ENCODE results near the gene NHP2. TPM values are rescaled to one million over a fixed set of nuclear protein-coding genes. Genes with fewer than 3 reads are reported as not detected.

NHP2 gene
- polyA plus RNA-seq, 3 donors: 68.9 to 139 (median 108) TPM

DNA sequence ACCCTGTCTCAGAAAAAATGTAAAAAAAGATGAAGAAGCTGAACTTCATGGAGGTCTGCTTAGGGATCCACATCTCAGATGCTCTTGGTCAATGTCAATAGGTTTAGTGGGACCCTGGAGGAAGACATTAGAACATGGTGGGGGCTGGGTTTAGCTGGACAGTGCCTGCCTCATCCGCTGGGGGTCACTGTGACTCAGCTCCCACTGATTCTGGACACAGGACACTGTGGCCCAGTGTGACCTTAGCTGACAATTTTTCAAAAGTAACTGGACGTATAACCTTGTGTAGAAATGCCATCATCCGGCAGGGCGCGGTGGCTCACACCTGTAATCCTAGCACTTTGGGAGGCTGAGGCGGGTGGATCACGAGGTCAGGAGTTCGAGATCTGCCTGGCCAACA is 43.3 kb upstream of the NHP2 start:
- H3K4me1 Mint-ChIP-seq: peaks cover 36% of the 10 kb centered on the region
- H3K79me2 ChIP-seq (ENCODE audit: insufficient read depth, low read length): no peaks in the 10 kb centered on the region
- no peak overlapping the region for H3K4me3 ChIP-seq (replicated peaks in 1 of 3; ENCODE audit: low read depth in 2 of 3, low read length in 3 of 3)
- no peaks in the 10 kb centered on the region for H3K9me3 ChIP-seq (replicated peaks in 1 of 2; ENCODE audit: control insufficient read depth in 1 of 2, insufficient read depth in 1 of 2, low read length in 2 of 2)
- no peak overlapping the region for H2AFZ ChIP-seq (ENCODE audit: insufficient read depth, low read depth, low read length, poor library complexity, severe bottlenecking)
- no peaks in the 10 kb centered on the region for H3K36me3 Mint-ChIP-seq
- H3K27me3 ChIP-seq (ENCODE audit: control insufficient read depth in 2 of 2, insufficient read depth in 2 of 2, low read length in 2 of 2): no peaks in the 10 kb centered on the region
- peaks cover 19 to 23% of the 10 kb centered on the region in 2 donors for H3K4me1 ChIP-seq (ENCODE audit: control insufficient read depth in 1 of 2, insufficient read depth in 2 of 2, low read length in 2 of 2)
- TF ChIP-seq, protein P1, sequence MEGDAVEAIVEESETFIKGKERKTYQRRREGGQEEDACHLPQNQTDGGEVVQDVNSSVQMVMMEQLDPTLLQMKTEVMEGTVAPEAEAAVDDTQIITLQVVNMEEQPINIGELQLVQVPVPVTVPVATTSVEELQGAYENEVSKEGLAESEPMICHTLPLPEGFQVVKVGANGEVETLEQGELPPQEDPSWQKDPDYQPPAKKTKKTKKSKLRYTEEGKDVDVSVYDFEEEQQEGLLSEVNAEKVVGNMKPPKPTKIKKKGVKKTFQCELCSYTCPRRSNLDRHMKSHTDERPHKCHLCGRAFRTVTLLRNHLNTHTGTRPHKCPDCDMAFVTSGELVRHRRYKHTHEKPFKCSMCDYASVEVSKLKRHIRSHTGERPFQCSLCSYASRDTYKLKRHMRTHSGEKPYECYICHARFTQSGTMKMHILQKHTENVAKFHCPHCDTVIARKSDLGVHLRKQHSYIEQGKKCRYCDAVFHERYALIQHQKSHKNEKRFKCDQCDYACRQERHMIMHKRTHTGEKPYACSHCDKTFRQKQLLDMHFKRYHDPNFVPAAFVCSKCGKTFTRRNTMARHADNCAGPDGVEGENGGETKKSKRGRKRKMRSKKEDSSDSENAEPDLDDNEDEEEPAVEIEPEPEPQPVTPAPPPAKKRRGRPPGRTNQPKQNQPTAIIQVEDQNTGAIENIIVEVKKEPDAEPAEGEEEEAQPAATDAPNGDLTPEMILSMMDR (IDR thresholded peaks at IDR 0.05): peak; percentile 30
- no peak for DNase-seq
- H3K9ac ChIP-seq (ENCODE audit: insufficient read depth, low read length, poor library complexity, severe bottlenecking): no peak overlapping the region
- peaks cover 1 to 5% (median 2%) of the 10 kb centered on the region in 3 donors for H3K27me3 Mint-ChIP-seq (ENCODE audit: low read depth in 3 of 3)
- H3K4me3 Mint-ChIP-seq: no peak overlapping the region
- no peaks in the 10 kb centered on the region for H3K36me3 ChIP-seq (replicated peaks in 1 of 2; ENCODE audit: control insufficient read depth in 1 of 2, insufficient read depth in 2 of 2, low read length in 2 of 2)
- WGBS (ENCODE audit: insufficient coverage): 98% methylated on average over 5 of the region's 8 CpGs
- H3K27ac Mint-ChIP-seq: no peak overlapping the region
- intact Hi-C loops (cut with micrococcal nuclease): no loop called here
- H3K9me3 Mint-ChIP-seq: peaks cover 0 to 4% (median 2%) of the 10 kb centered on the region in 7 donors
- no peak overlapping the region for H3K27ac ChIP-seq (ENCODE audit: low read depth in 1 of 2, low read length in 2 of 2)
- no peaks in the 10 kb centered on the region for H4K20me1 ChIP-seq (ENCODE audit: insufficient read depth, low read length)
- H3K4me2 ChIP-seq (replicated peaks; ENCODE audit: extremely low read depth, low read length, poor library complexity, severe bottlenecking): no peak overlapping the region

DNA sequence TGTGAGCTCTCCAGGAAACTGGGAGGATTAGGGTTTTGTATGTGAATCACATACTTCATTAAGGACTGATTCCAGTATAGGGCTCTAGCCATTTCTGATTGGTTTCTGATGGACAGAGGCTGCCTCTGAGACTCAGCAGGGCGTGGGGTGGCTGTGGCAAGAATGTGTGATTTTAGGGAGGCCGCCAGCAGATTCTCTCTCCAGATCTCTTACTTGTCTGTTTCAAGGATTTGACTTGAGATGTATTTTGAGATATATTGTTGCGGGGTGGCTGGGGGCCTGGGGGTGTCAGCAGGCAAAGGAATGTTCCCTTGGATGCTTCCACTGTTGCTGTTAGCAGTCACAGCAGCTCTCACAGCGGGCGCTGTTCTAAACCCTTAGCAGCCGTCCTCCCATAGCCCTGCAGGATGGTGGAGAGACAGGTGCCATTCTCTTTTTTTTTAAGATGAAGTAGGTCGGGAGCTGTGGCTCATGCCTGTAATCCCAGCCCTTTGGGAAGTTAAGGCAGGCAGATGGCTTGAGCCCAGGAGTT is 42.7 kb upstream of the NHP2 start:
- H3K9me3 ChIP-seq (replicated peaks in 1 of 2; ENCODE audit: control insufficient read depth in 1 of 2, insufficient read depth in 1 of 2, low read length in 2 of 2): no peaks in the 10 kb centered on the region
- TF ChIP-seq, protein P1 (IDR thresholded peaks at IDR 0.05): no peak
- no peak overlapping the region for H2AFZ ChIP-seq (ENCODE audit: insufficient read depth, low read depth, low read length, poor library complexity, severe bottlenecking)
- 100% methylated on average over 5 of the region's 7 CpGs for WGBS (ENCODE audit: insufficient coverage)
- no peak overlapping the region for H3K4me2 ChIP-seq (replicated peaks; ENCODE audit: extremely low read depth, low read length, poor library complexity, severe bottlenecking)
- H3K27me3 ChIP-seq (ENCODE audit: control insufficient read depth in 2 of 2, insufficient read depth in 2 of 2, low read length in 2 of 2): no peaks in the 10 kb centered on the region
- Mint-ChIP-seq H3K4me3 (no peak overlapping the region), H3K9me3 (peaks cover 0 to 4% (median 2%) of the 10 kb centered on the region in 7 donors), H3K4me1 (peaks cover 30% of the 10 kb centered on the region), H3K36me3 (no peaks in the 10 kb centered on the region), H3K27ac (no peak overlapping the region), H3K27me3 (ENCODE audit: low read depth in 3 of 3) (peaks cover 1 to 7% (median 4%) of the 10 kb centered on the region in 3 donors)
- no peak for DNase-seq
- H4K20me1 ChIP-seq (ENCODE audit: insufficient read depth, low read length): no peaks in the 10 kb centered on the region
- H3K27ac ChIP-seq (ENCODE audit: low read depth in 1 of 2, low read length in 2 of 2): no peak overlapping the region
- H3K79me2 ChIP-seq (ENCODE audit: insufficient read depth, low read length): no peaks in the 10 kb centered on the region
- H3K9ac ChIP-seq (ENCODE audit: insufficient read depth, low read length, poor library complexity, severe bottlenecking): no peak overlapping the region
- peaks cover 14 to 18% of the 10 kb centered on the region in 2 donors for H3K4me1 ChIP-seq (ENCODE audit: control insufficient read depth in 1 of 2, insufficient read depth in 2 of 2, low read length in 2 of 2)
- intact Hi-C loops (cut with micrococcal nuclease): no loop called here
- H3K36me3 ChIP-seq (replicated peaks in 1 of 2; ENCODE audit: control insufficient read depth in 1 of 2, insufficient read depth in 2 of 2, low read length in 2 of 2): no peaks in the 10 kb centered on the region
- no peak overlapping the region for H3K4me3 ChIP-seq (replicated peaks in 1 of 3; ENCODE audit: low read depth in 2 of 3, low read length in 3 of 3)

All from CD14-positive monocyte (primary cell).